Uterus (tissue), 2 donors: ENCODE measurements around the gene C1orf174.

Source experiments
- POLR2A ChIP-seq, 2 donors: fragments of 450-650 bp; IDR thresholded peaks; one replicate each; pipeline ENCODE4 v1.6.1; 2016; ENCODE audit warnings: antibody characterized with exemption in 2 of 2, mild to moderate bottlenecking in 1 of 2, moderate library complexity in 1 of 2
- TF ChIP-seq, protein P1 (sequence below), 4 experiments: fragments of 200-600 bp in 2 of 4; fragments of 450-650 bp in 2 of 4; sonication (generic) in 2 of 4; IDR thresholded peaks; one replicate each; pipeline ENCODE4 v1.5.1; 2016 to 2019; ENCODE audit warnings: antibody characterized with exemption in 4 of 4, mild to moderate bottlenecking in 2 of 4, moderate library complexity in 1 of 4

- TF ChIP-seq, protein P1, sequence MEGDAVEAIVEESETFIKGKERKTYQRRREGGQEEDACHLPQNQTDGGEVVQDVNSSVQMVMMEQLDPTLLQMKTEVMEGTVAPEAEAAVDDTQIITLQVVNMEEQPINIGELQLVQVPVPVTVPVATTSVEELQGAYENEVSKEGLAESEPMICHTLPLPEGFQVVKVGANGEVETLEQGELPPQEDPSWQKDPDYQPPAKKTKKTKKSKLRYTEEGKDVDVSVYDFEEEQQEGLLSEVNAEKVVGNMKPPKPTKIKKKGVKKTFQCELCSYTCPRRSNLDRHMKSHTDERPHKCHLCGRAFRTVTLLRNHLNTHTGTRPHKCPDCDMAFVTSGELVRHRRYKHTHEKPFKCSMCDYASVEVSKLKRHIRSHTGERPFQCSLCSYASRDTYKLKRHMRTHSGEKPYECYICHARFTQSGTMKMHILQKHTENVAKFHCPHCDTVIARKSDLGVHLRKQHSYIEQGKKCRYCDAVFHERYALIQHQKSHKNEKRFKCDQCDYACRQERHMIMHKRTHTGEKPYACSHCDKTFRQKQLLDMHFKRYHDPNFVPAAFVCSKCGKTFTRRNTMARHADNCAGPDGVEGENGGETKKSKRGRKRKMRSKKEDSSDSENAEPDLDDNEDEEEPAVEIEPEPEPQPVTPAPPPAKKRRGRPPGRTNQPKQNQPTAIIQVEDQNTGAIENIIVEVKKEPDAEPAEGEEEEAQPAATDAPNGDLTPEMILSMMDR (IDR thresholded peaks at IDR 0.05), result no peak
- no peak for TF ChIP-seq POLR2A (IDR thresholded peaks at IDR 0.05)
Measured at GRCh38 chr1:3909615-3910014, 9.5 kb upstream of the C1orf174 start.
